HG02642 (cell line): Measurements from ENCODE around the gene AXL.

Experiments used
- ATAC-seq: cut with Tn5 transposase; IDR thresholded peaks from one replicate; pipeline ENCODE4 v1.9.1; 2021; ENCODE audit warnings: mild to moderate bottlenecking; ENCODE audit not compliant: unreplicated experiment, poor library complexity

The AXL gene

DNA sequence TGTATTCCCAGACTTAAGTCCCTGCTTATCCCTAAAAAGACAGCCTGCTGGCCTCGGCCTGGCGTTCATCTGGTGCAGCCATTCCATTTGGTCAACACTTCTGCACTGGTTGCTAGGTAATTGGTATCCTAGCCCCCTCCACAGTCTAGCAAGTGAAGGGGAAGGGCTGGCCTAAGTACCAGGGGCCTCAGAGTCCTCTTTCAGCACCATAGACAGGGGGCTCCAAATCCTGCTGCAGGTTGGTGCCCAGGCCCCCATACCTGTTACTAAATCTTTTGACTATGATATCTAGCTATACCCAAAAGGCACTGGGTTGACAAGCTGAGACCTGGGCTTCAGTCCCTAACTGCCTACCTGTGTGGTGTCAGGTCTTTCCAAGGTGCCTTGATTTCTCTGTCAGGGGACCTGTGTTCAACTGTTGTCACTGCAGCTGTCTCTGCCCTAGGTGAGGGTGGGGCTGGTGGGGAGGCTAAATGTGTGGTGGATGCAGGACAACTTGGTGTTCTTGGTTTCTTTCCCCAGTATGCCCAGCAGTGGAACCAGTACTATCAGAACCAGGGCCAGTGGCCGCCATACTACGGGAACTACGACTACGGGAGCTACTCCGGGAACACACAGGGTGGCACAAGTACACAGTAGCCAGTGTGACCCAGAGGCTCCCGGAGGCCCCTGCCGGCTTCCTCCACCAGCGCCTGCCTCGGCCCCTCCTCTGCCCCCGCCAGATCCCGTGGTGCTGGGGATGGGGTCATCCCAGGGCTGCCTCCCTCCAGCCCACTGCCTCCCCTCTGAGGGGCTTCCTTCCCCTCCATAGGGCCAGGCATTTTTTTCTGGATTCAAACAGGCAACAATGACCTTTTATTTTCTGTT, 87.1 kb downstream of the AXL start:
- no peak for ATAC-seq

GRCh38 chr19:41307090-41307875, 88.3 kb downstream of the AXL start:
- no peak for ATAC-seq

DNA sequence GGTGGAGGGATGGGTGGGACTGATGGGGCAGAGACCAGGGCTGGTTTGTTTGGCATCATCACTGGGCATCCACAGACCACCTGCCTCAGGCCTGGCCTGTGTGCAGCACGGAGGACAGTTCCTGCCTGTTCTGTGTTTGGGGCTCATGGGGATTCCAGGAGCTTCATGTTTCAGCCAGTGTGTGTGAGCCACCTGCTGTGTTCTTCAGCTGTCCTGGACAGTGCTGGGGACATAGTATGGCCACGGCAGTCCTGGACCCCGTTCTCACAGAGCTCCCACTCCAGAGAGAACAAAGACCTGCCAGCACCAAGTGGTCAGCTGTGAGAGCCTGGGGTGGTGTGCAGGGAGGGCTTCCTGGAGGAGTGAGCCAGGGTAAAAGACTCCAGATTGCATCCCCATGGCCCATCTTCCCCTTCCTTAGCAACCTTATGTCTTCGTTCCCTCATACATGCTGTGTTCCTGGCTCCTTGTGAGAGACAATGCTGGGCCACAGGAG, 89.0 kb downstream of the AXL start:
- ATAC-seq, result peak; percentile 6

GRCh38 chr19:41308450-41309179, 89.6 kb downstream of the AXL start:
- peak; percentile 42 for ATAC-seq

- ATAC-seq, result no peak
These were observed 90.4 kb downstream of the AXL start for GRCh38 chr19:41309180-41310032.

GRCh38 chr19:41310033-41310831, 91.2 kb downstream of the AXL start, which contains the start of gene CCDC97:
Gene CCDC97 (plus strand): TSS chr19:41310172. CDS start chr19:41310311, 139 bp downstream.
- ATAC-seq, result peak; percentile 77

DNA sequence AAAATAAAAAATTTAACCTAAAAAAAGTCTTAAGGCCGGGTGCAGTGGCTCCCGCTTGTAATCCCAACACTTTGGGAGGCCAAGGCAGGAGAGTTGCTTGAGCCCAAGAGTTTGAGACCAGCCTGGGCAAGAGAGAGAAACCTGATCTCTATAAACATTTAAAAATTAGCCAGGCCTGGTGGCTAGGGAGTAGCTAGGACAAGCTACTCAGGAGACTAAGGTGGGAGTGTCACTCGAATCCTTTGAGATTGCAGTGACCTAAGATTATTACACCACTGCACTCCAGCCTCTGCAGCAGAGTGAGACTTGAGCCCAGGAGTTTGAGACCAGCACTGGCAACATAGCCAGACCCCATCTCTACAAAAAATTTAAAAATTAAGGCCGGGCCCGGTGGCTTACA, 92.0 kb downstream of the AXL start:
- no peak for ATAC-seq
